ENCODE results near the gene JHY.

JHY gene

GRCh38 chr11:122871302-122871701, 11.3 kb upstream of the JHY start:
- no peak overlapping the region for H3K9ac ChIP-seq (ENCODE audit: low read length in 5 of 5)
- H3K4me3 ChIP-seq (ENCODE audit: low read depth in 1 of 5, low read length in 5 of 5), result no peak overlapping the region
- no peak overlapping the region for H3K27ac ChIP-seq (ENCODE audit: low read depth, low read length)

DNA sequence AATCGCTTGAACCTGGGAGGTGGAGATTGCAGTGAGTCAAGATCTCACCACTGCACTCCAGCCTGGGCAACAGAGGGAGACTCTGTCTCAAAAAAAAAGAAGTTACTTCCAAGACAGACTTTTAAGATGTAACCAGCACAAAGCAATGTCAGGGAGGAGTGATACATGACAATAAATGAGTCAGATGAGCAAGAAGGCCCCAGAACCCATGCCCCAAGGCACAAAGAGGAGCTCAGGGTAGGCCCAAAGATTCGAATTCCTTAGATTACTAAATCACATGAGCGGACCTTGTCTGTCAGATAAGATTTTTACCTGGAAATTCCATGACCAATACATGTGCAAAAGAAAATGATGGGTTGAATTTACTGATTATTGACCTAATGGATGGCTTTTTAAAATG, 10.5 kb upstream of the JHY start:
- H3K9ac ChIP-seq (ENCODE audit: low read length in 5 of 5), result no peak overlapping the region
- no peak overlapping the region for H3K4me3 ChIP-seq (ENCODE audit: low read depth in 1 of 5, low read length in 5 of 5)
- no peak overlapping the region for H3K27ac ChIP-seq (ENCODE audit: low read depth, low read length)
- H3K36me3 ChIP-seq (ENCODE audit: control insufficient read depth in 5 of 5, insufficient read depth in 5 of 5, low read length in 5 of 5), result no peaks in the 10 kb centered on the region
- no peaks in the 10 kb centered on the region for H3K9me3 ChIP-seq (ENCODE audit: control insufficient read depth in 5 of 5, low read length in 5 of 5)
- no peaks in the 10 kb centered on the region for H3K4me1 ChIP-seq (ENCODE audit: control insufficient read depth in 5 of 5, insufficient read depth in 5 of 5, low read length in 5 of 5)
- H3K27me3 ChIP-seq (ENCODE audit: control insufficient read depth in 5 of 5, insufficient read depth in 4 of 5, low read length in 5 of 5), result no peaks in the 10 kb centered on the region

More at GRCh38 chr11:122871302-122871701, 11.3 kb upstream of the JHY start:
- H3K4me1 ChIP-seq (ENCODE audit: control insufficient read depth in 5 of 5, insufficient read depth in 5 of 5, low read length in 5 of 5), result no peaks in the 10 kb centered on the region
- H3K36me3 ChIP-seq (ENCODE audit: control insufficient read depth in 5 of 5, insufficient read depth in 5 of 5, low read length in 5 of 5), result no peaks in the 10 kb centered on the region
- no peaks in the 10 kb centered on the region for H3K9me3 ChIP-seq (ENCODE audit: control insufficient read depth in 5 of 5, low read length in 5 of 5)
- H3K27me3 ChIP-seq (ENCODE audit: control insufficient read depth in 5 of 5, insufficient read depth in 4 of 5, low read length in 5 of 5), result no peaks in the 10 kb centered on the region

DNA sequence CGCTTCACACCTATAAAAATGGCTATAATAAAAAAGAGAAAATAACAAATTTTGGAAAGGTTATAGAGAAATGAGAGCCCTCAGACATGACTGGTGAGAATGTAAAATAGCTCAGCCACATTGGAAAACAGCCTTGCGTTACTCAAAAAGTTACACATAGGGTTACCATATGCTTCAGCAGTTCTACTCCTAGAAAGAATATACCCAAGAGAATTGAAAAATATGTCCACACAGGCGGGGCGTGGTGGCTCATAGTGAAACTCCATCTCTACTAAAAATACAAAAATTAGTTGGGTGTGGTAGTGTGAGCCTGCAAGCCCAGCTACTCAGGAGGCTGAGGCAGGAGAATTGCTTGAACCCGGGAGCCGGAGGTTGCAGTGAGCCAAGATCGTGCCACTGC, 7.6 kb upstream of the JHY start:
- no peak overlapping the region for H3K9ac ChIP-seq (ENCODE audit: low read length in 5 of 5)

GRCh38 chr11:122877732-122878131, 4.8 kb upstream of the JHY start:
- no peaks in the 10 kb centered on the region for H3K9me3 ChIP-seq (ENCODE audit: control insufficient read depth in 5 of 5, low read length in 5 of 5)
- no peak overlapping the region for H3K27ac ChIP-seq (ENCODE audit: low read depth, low read length)
- no peak overlapping the region for H3K9ac ChIP-seq (ENCODE audit: low read length in 5 of 5)
- no peak overlapping the region for H3K4me3 ChIP-seq (ENCODE audit: low read depth in 1 of 5, low read length in 5 of 5)
- H3K4me1 ChIP-seq (ENCODE audit: control insufficient read depth in 5 of 5, insufficient read depth in 5 of 5, low read length in 5 of 5), result peaks cover 3 to 7% (median 5%) of the 10 kb centered on the region in 5 donors
- H3K27me3 ChIP-seq (ENCODE audit: control insufficient read depth in 5 of 5, insufficient read depth in 4 of 5, low read length in 5 of 5), result no peaks in the 10 kb centered on the region
- no peaks in the 10 kb centered on the region for H3K36me3 ChIP-seq (ENCODE audit: control insufficient read depth in 5 of 5, insufficient read depth in 5 of 5, low read length in 5 of 5)

More for the DNA sequence above, 7.6 kb upstream of the JHY start:
- Histone ChIP-seq H3K9me3 (ENCODE audit: control insufficient read depth in 5 of 5, low read length in 5 of 5) (no peaks in the 10 kb centered on the region), H3K4me1 (ENCODE audit: control insufficient read depth in 5 of 5, insufficient read depth in 5 of 5, low read length in 5 of 5) (no peaks in the 10 kb centered on the region), H3K27ac (ENCODE audit: low read depth, low read length) (no peak overlapping the region), H3K27me3 (ENCODE audit: control insufficient read depth in 5 of 5, insufficient read depth in 4 of 5, low read length in 5 of 5) (no peaks in the 10 kb centered on the region), H3K4me3 (ENCODE audit: low read depth in 1 of 5, low read length in 5 of 5) (no peak overlapping the region), H3K36me3 (ENCODE audit: control insufficient read depth in 5 of 5, insufficient read depth in 5 of 5, low read length in 5 of 5) (no peaks in the 10 kb centered on the region)

GRCh38 chr11:122879785-122880184, 2.8 kb upstream of the JHY start:
- no peak overlapping the region for H3K9ac ChIP-seq (ENCODE audit: low read length in 5 of 5)
- no peaks in the 10 kb centered on the region for H3K27me3 ChIP-seq (ENCODE audit: control insufficient read depth in 5 of 5, insufficient read depth in 4 of 5, low read length in 5 of 5)
- H3K27ac ChIP-seq (ENCODE audit: low read depth, low read length), result no peak overlapping the region
- no peak overlapping the region for H3K4me3 ChIP-seq (ENCODE audit: low read depth in 1 of 5, low read length in 5 of 5)
- no peaks in the 10 kb centered on the region for H3K9me3 ChIP-seq (ENCODE audit: control insufficient read depth in 5 of 5, low read length in 5 of 5)
- peaks cover 3 to 19% (median 12%) of the 10 kb centered on the region in 5 donors for H3K4me1 ChIP-seq (ENCODE audit: control insufficient read depth in 5 of 5, insufficient read depth in 5 of 5, low read length in 5 of 5)
- no peaks in the 10 kb centered on the region for H3K36me3 ChIP-seq (ENCODE audit: control insufficient read depth in 5 of 5, insufficient read depth in 5 of 5, low read length in 5 of 5)

DNA sequence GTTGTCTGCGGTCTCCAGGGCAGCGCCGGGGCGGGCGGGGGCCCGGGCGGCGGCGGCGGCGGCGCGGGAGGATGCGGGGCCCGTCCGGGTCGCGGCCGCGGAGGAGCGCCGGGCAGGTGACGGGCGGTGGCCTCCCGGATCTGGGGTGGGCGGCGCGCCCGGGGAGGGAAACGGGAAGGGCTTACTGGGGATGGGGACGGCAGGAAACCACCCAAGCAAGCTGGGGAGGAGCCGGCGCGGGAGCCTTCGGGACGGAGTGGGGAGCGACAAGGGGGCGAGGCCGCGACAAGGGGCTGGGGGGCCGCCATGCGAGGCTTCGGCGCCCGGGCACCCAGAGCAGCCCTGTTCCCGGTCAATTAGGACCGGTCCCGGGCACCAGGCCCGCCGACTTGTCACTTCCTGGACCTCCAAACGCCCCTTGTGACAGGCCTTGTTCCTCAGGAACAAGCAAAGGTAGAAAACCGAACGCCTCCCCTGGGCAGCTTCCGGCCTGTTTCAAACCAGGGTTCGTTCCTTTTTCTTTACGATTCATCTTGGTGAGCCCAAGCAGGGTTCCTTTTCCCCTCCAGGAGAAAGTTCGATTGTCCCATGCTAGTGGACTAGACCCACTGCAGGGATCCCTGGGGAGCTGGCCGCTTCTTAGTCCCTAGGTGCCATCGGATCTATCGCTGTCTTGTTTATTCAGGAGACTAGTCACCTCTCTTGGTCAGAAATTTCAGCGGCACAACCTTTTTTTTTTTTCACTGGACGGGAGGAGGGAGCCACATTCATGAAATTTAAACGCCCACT, 492 bp downstream of the JHY start:
- Histone ChIP-seq H3K4me1 (ENCODE audit: control insufficient read depth in 5 of 5, insufficient read depth in 5 of 5, low read length in 5 of 5) (peaks cover 3 to 22% (median 12%) of the 10 kb centered on the region in 5 donors), H3K36me3 (ENCODE audit: control insufficient read depth in 5 of 5, insufficient read depth in 5 of 5, low read length in 5 of 5) (peaks cover 0 to 7% (median 4%) of the 10 kb centered on the region in 5 donors), H3K9ac (ENCODE audit: low read length in 5 of 5) (peak overlapping the region; percentile 83 to 92 (median 90)), H3K27ac (ENCODE audit: low read depth, low read length) (peak overlapping the region; percentile 91), H3K27me3 (ENCODE audit: control insufficient read depth in 5 of 5, insufficient read depth in 4 of 5, low read length in 5 of 5) (no peaks in the 10 kb centered on the region), H3K9me3 (ENCODE audit: control insufficient read depth in 5 of 5, low read length in 5 of 5) (no peaks in the 10 kb centered on the region), H3K4me3 (ENCODE audit: low read depth in 1 of 5, low read length in 5 of 5) (peak overlapping the region; percentile 75 to 90 (median 83))

GRCh38 chr11:122883646-122883979, 1.1 kb downstream of the JHY start:
- peaks cover 2 to 7% (median 4%) of the 10 kb centered on the region in 5 donors for H3K36me3 ChIP-seq (ENCODE audit: control insufficient read depth in 5 of 5, insufficient read depth in 5 of 5, low read length in 5 of 5)
- peak overlapping the region in 4 of 5 donors; percentile 83 to 92 (median 89) for H3K9ac ChIP-seq (ENCODE audit: low read length in 5 of 5)
- no peaks in the 10 kb centered on the region for H3K9me3 ChIP-seq (ENCODE audit: control insufficient read depth in 5 of 5, low read length in 5 of 5)
- H3K4me1 ChIP-seq (ENCODE audit: control insufficient read depth in 5 of 5, insufficient read depth in 5 of 5, low read length in 5 of 5), result peaks cover 3 to 22% (median 12%) of the 10 kb centered on the region in 5 donors
- peak overlapping the region; percentile 91 for H3K27ac ChIP-seq (ENCODE audit: low read depth, low read length)
- H3K4me3 ChIP-seq (ENCODE audit: low read depth in 1 of 5, low read length in 5 of 5), result peak overlapping the region; percentile 75 to 90 (median 83)
- no peaks in the 10 kb centered on the region for H3K27me3 ChIP-seq (ENCODE audit: control insufficient read depth in 5 of 5, insufficient read depth in 4 of 5, low read length in 5 of 5)

- no peaks in the 10 kb centered on the region for H3K9me3 ChIP-seq (ENCODE audit: control insufficient read depth in 5 of 5, low read length in 5 of 5)
- H3K4me1 ChIP-seq (ENCODE audit: control insufficient read depth in 5 of 5, insufficient read depth in 5 of 5, low read length in 5 of 5), result peaks cover 0 to 14% (median 6%) of the 10 kb centered on the region in 5 donors
- H3K27ac ChIP-seq (ENCODE audit: low read depth, low read length), result no peak overlapping the region
- H3K27me3 ChIP-seq (ENCODE audit: control insufficient read depth in 5 of 5, insufficient read depth in 4 of 5, low read length in 5 of 5), result no peaks in the 10 kb centered on the region
- no peak overlapping the region for H3K4me3 ChIP-seq (ENCODE audit: low read depth in 1 of 5, low read length in 5 of 5)
- peaks cover 2 to 11% (median 4%) of the 10 kb centered on the region in 5 donors for H3K36me3 ChIP-seq (ENCODE audit: control insufficient read depth in 5 of 5, insufficient read depth in 5 of 5, low read length in 5 of 5)
- H3K9ac ChIP-seq (ENCODE audit: low read length in 5 of 5), result no peak overlapping the region
Observed at GRCh38 chr11:122888162-122888561, 5.6 kb downstream of the JHY start.

- H3K4me3 ChIP-seq (ENCODE audit: low read depth in 1 of 5, low read length in 5 of 5), result no peak overlapping the region
- no peak overlapping the region for H3K27ac ChIP-seq (ENCODE audit: low read depth, low read length)
- H3K9me3 ChIP-seq (ENCODE audit: control insufficient read depth in 5 of 5, low read length in 5 of 5), result no peaks in the 10 kb centered on the region
Observed at GRCh38 chr11:122893131-122893530, 10.6 kb downstream of the JHY start.

GRCh38 chr11:122895563-122895962, 13.0 kb downstream of the JHY start:
- Histone ChIP-seq H3K4me3 (ENCODE audit: low read depth in 1 of 5, low read length in 5 of 5) (no peak overlapping the region), H3K9ac (ENCODE audit: low read length in 5 of 5) (no peak overlapping the region), H3K4me1 (ENCODE audit: control insufficient read depth in 5 of 5, insufficient read depth in 5 of 5, low read length in 5 of 5) (peaks cover 2 to 23% (median 13%) of the 10 kb centered on the region in 5 donors), H3K9me3 (ENCODE audit: control insufficient read depth in 5 of 5, low read length in 5 of 5) (no peaks in the 10 kb centered on the region), H3K27me3 (ENCODE audit: control insufficient read depth in 5 of 5, insufficient read depth in 4 of 5, low read length in 5 of 5) (no peaks in the 10 kb centered on the region), H3K36me3 (ENCODE audit: control insufficient read depth in 5 of 5, insufficient read depth in 5 of 5, low read length in 5 of 5) (peaks cover 0 to 6% (median 0%) of the 10 kb centered on the region in 5 donors), H3K27ac (ENCODE audit: low read depth, low read length) (no peak overlapping the region)

More at GRCh38 chr11:122893131-122893530, 10.6 kb downstream of the JHY start:
- no peaks in the 10 kb centered on the region for H3K27me3 ChIP-seq (ENCODE audit: control insufficient read depth in 5 of 5, insufficient read depth in 4 of 5, low read length in 5 of 5)
- H3K4me1 ChIP-seq (ENCODE audit: control insufficient read depth in 5 of 5, insufficient read depth in 5 of 5, low read length in 5 of 5), result peaks cover 0 to 2% (median 0%) of the 10 kb centered on the region in 5 donors
- no peak overlapping the region for H3K9ac ChIP-seq (ENCODE audit: low read length in 5 of 5)
- H3K36me3 ChIP-seq (ENCODE audit: control insufficient read depth in 5 of 5, insufficient read depth in 5 of 5, low read length in 5 of 5), result peaks cover 0 to 6% (median 2%) of the 10 kb centered on the region in 5 donors

Measured in subcutaneous abdominal adipose tissue (tissue), 5 donors.